Activated CD8-positive, alpha-beta memory T cell treated with anti-CD3 and anti-CD28 coated beads for 1 hour (primary cell): ENCODE measurements around the gene ADRA2B.

Source experiments
- DNase-seq, 2 donors: peaks; one replicate each; pipeline ENCODE4 v3.0.0-alpha.2; 2020; ENCODE audit warnings: low read depth in 1 of 2; ENCODE audit errors: extremely low read depth in 1 of 2

ADRA2B gene

DNA sequence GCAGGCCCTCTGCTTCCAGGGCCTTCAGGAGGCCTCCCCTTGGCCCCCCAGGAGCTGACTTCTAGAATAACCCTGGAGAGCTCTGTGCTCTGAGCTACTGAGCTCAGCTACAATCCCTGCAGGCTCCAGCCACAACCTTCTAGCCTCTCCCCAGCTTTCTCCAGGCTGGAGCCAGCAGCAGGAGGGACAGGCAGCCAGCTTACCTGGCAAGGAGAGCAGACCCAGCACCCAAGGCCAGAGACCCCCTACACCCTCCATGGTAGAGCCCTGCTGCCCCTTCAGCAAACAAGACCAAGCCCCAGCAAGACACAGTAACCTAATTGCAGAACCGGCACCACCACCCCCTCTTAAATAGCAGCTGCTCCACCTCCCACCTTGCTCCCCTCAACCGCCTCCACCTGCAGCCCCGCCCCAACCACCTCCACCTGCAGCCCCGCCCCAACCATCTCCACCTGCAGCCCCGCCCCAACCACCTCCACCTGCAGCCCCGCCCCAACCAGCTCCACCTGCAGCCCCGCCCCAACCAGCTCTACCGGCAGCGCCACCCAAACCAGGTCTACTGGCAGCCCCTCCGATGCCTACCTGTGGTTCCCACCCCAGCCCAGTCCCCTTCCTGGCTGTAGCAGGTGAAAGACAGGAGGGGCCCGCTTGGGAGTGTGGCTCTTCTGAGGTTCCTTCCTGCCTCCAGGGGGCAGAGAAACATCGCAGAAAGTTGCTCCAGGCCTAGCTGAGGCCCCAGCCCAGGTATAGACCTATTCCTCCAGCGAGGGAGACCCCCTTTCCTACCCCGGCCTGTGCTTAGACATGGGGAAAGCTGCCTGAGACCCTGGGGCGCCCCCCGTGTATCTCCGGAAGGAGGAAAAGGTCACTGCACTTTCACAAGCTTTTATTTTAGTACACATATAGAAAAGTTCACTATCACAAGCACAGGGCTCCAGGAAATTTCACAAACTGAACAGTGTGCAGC lies 22.1 kb upstream of the ADRA2B start, which contains the start of gene ASTL:
ASTL (minus strand) TSS at position 324 of the 967 bp plus-strand sequence; CDS start at position 258, 66 bp downstream.
- DNase-seq: peak in 1 of 2 donors; percentile 39

DNA sequence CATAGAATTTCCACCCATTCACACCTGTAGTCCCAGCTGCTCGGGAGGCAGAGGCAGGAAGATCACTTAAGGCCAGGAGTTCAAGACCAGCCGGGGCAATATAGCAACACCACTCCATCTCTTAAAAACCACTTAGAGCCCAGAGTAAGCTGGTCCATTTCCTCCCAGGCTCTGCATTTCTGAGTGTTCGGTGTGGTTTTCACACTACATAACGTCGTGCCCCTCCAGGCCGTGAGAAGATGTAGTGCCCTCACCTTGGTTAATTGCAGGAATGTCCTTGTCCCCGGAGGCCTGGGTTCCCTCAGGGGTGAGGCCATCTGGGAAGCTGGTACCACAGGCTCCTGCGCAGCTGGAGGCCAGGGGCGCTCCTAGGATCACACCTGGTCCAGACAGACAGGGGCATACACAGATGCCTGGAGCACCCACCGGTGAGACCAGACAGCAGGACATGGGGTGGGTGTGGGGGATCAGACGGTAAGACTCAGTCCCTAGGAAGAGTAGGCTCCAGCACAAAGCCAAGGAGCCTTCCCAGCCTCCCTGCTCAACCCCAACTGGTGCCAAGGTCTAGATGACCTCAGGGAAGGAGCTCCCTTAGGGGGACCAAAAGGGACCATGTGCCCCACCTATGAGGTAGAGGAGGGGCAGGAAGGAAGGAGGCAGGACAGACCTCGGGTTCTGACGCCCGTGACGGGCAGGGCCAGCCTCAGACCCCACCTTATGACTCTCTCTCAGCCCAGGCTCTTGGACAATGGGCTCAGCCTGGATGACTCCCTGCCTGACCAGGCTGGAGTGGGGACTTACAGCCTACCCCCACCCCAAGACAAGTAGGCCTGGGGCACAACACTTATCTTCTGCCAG lies 21.2 kb upstream of the ADRA2B start:
- DNase-seq: no peak

DNA sequence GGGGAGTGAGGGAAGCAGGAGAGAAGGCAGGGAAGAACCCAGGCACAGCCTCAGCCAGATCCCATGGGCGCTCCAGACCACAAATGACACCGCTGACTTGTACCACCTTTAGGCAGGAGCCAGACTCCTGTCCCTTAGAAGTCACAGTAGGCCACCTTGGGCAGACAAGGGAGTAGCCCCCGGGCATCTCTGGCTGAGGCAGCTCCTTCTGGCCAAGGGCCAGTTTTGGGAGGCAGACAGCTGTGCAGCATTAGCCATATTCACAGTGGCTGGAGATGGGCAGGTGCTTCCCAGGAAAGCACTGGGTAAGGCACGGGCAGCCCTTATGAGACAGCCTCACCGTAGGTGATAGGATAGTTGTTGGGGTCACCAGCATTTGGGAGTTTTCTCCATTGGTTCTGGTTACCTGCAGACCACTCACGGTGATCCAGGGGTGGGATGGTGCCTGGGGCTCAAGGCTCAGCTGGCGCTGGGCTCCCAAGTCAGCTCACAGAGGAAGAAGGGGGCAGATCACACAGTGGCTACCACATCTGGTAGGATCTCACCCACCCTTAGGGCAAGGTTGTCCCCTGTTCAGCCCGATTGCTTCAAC lies 19.9 kb upstream of the ADRA2B start:
- DNase-seq: no peak

DNA sequence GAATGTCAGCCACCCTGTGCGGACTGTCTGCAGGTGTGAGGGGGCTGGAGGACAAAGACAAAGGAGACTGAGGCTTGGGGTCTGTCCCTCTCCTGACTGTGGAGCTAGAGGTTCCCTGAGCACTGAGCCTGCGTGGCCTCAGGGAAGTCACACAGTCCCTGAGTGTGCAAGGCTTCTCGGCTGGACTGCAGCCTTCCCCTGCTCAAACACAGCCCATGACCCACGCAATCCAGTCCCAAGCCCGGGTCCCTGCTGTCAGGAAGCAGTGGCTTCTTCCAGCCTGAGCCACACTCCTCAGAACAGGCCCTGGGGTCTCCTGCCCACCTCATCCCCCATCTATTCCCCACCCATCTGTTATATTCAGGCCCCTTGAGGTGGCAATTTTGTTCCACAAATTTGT lies 19.2 kb upstream of the ADRA2B start:
- DNase-seq: no peak

DNA sequence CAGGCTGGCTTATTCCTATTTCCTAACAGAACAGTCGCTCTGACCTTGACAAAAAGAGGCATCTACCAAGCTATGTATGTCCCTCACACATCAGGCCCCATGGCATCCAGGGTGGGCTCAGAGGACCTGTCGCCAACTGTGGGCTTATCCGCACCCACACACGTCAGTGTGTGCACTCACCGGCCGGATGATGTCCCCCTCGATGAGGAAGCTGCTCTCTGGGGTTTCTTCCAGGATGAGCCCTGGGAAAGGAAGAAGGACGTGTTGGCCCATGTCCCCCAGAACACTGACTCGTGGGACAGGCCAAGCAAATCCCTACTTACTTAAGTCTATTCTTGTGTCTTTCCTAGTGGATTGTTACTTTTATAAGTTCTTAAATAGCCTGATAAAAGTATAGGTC lies 18.8 kb upstream of the ADRA2B start:
- DNase-seq: no peak

DNA sequence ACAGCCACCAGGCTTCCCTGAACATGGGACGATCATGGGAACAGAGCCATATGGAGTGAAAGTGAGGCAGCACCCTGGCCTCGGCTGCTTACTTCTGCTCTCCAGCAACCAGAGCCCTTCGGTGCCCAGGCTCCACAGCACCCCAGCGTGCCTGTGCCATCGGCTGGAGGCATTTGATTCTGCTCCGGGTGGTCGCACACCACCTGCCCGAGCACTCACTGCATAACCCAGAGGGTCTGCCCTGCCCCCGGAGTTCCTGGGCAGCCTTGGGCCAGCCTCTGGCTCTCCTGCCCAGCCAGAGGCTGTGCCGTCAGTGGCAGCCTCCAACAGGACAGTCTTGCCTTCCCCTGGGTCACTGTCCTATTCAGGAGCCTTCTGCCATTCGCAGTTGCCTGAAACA lies 18.1 kb upstream of the ADRA2B start:
- DNase-seq: no peak

GRCh38 chr2:96131813-96132745 lies 15.7 kb upstream of the ADRA2B start:
- DNase-seq: no peak

DNA sequence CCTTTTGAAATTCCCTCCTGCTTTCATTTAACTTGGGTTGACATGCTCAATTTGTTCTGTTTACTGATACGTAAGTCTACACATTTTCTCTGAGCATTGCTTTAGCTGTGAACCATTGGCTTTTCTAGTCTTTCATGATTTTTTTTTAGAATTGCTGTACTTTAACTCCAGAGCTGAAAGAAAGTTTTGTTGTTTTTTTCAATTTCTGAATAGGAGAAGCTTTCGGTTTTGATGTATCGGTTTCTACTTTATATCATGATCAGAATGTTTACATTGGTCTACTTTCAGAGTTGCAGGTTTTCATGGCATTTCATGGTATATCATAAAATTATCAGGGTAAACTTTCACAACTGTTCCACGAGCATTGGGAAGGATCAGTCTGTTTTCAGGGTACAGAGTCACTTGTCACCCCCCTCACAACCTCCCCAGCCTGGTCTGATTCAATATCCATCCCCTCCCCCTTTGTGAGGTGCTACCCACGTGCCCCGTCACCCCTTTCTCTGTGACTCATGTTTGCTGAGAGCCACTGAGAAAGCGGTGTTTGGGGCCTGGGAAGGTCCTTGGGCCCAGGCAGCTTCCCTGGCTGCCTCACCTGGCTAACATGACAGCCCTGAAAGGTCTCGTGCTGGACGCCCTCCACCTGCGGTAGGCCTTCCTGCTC lies 14.9 kb upstream of the ADRA2B start:
- no peak for DNase-seq

GRCh38 chr2:96130483-96130882 lies 14.1 kb upstream of the ADRA2B start:
- no peak for DNase-seq

- DNase-seq: no peak
Observed at GRCh38 chr2:96129528-96130120, 13.3 kb upstream of the ADRA2B start.

- no peak for DNase-seq
Observed at GRCh38 chr2:96128456-96128855, 12.1 kb upstream of the ADRA2B start.

GRCh38 chr2:96124406-96125265 lies 8.3 kb upstream of the ADRA2B start:
- no peak for DNase-seq

DNA sequence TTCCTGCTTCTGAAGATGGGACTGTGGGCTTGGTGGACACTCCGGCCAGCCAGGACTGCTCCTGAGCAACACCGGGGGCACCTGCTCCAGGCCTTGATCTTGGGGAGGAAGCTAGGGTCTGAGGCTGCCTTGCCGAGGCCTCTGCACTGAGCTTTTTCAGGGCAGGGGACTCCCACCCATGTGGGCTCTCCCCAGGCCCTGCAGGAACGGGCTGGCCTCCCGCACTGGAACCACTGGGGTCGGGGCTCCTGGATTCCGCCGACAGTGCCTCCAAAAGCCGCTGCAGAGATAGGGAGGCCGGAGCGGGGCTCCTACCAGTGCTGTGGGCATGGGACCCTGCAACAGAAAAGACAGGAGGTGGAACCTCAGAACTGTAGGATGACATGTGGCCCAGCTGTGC lies 7.6 kb upstream of the ADRA2B start:
- no peak for DNase-seq

DNA sequence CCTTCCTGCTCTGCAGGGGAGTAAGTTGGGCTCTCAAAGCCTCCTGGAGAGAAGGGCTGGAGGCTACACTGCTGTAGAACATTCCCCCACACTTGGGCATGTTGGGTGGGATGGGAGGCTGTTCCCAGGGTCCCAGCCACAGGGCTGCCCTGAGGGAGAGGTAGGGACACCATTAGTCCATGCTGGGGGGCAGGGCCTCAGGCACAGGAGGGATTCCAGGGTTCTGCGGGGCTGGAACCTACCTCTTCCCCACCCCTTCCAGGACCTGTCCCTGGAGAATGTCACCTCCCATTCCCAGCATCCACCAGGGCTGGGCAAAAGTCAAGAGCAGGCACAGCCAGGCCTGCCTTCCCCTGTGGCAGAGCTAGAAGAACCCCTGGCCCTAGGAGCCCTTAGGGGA lies 6.9 kb upstream of the ADRA2B start:
- DNase-seq: no peak

GRCh38 chr2:96122391-96122790 lies 6.0 kb upstream of the ADRA2B start:
- no peak for DNase-seq

DNA sequence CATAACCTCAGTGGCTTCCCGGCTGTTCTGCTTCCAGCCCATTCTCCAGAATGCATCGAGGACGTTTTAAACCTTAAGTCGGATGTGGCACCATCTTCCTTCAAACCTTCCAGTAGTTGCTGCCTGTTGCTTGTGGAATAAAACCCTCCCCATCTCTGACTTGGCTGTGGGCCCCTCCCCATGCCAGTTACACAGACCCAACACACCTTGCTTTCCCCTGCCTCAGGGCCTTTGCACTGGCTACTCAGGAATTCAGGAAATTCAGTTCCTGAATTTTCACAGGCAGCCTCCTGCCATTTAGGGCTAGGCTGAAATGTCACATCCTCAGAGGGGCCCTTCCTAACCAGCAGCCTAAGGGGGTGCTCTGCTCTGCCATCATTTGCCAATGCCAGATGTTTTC lies 5.0 kb upstream of the ADRA2B start:
- no peak for DNase-seq

- DNase-seq: no peak
Observed at GRCh38 chr2:96120991-96121390, 4.6 kb upstream of the ADRA2B start.

DNA sequence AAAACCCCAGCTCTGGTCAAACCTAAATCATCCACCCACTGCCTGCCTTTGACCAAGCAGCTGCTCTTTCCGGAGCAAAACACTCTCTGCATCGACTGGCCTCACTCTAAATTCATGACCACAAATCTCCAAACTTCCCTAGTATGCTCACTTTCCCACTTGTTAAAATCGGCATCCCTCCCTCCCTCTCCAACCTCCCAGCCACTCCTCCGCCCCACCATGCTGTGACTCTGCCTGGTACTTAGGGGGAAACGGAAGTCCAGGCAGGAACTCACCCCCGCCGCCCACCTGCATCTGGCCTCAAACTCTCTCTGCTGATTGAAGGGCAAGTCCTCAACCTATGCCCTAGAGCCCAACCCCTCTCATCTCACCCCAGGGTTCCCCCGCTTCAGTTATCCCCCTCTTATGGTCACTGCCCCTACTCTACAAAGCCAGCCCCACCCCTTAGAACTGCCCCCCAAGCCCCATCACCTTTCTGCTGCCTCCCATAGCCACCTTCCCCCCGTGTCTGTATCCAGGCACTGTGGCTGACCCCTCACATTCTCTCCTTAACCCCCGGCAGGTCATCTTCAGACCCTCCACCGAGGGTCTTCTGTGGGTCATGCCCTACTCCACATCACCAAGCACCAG lies 3.8 kb upstream of the ADRA2B start:
- DNase-seq: no peak
